ENCODE results near the gene ARHGAP36. TPM values are rescaled to one million over a fixed set of nuclear protein-coding genes. Genes with fewer than 3 reads are reported as not detected.

Gene ARHGAP36
- polyA plus RNA-seq, 3 donors = not detected

DNA sequence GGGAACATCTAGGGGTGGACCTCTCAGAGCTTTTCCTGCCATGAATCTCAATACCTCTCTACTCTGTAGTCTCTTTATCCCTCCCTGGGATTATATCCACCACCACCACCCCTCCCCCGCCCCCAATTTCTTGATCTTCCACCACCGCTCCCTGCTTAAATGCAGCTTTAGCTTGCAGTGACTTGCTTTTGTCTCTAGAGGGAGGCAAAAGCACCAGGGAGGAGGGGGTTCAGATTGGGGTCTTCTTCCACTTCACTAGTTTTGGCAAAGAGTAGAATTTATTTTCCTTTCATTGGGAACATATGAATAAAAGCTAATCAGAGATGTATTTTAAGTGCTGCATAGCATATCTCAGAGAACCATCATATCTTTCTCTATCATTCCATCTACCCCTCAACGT, 5.5 kb downstream of the ARHGAP36 start:
- no CpG with 5 or more reads among the region's 3 CpGs for WGBS (ENCODE audit: insufficient coverage)
- no peak overlapping the region for H2AFZ ChIP-seq (ENCODE audit: insufficient read depth, low read depth, low read length, poor library complexity, severe bottlenecking)

GRCh38 chrX:131066237-131066636, 8.1 kb downstream of the ARHGAP36 start:
- no peak overlapping the region for H3K4me3 Mint-ChIP-seq
- H3K27me3 ChIP-seq (ENCODE audit: control insufficient read depth in 2 of 2, insufficient read depth in 2 of 2, low read length in 2 of 2) = peaks cover 12 to 45% of the 10 kb centered on the region in 2 donors
- no peak overlapping the region for H3K4me3 ChIP-seq (replicated peaks in 1 of 3; ENCODE audit: low read depth in 2 of 3, low read length in 3 of 3)
- H3K27ac ChIP-seq (ENCODE audit: low read depth in 1 of 2, low read length in 2 of 2) = no peak overlapping the region
- H3K27me3 Mint-ChIP-seq (ENCODE audit: low read depth in 3 of 3) = peaks cover 16 to 17% (median 16%) of the 10 kb centered on the region in 3 donors
- H3K9me3 ChIP-seq (replicated peaks in 1 of 2; ENCODE audit: control insufficient read depth in 1 of 2, insufficient read depth in 1 of 2, low read length in 2 of 2) = no peaks in the 10 kb centered on the region
- no peaks in the 10 kb centered on the region for H3K36me3 ChIP-seq (replicated peaks in 1 of 2; ENCODE audit: control insufficient read depth in 1 of 2, insufficient read depth in 2 of 2, low read length in 2 of 2)
- TF ChIP-seq CTCF (IDR thresholded peaks at IDR 0.05) = no peak
- intact Hi-C loops (cut with micrococcal nuclease) = no loop called here
- no peak overlapping the region for H2AFZ ChIP-seq (ENCODE audit: insufficient read depth, low read depth, low read length, poor library complexity, severe bottlenecking)
- no peaks in the 10 kb centered on the region for H3K4me1 Mint-ChIP-seq
- no peaks in the 10 kb centered on the region for H4K20me1 ChIP-seq (ENCODE audit: insufficient read depth, low read length)
- H3K4me2 ChIP-seq (replicated peaks; ENCODE audit: extremely low read depth, low read length, poor library complexity, severe bottlenecking) = no peak overlapping the region
- 40% methylated on average over 1 of the region's 3 CpGs for WGBS (ENCODE audit: insufficient coverage)
- DNase-seq = no peak
- H3K36me3 Mint-ChIP-seq = no peaks in the 10 kb centered on the region
- H3K27ac Mint-ChIP-seq = no peak overlapping the region
- no peaks in the 10 kb centered on the region for H3K9me3 Mint-ChIP-seq
- no peaks in the 10 kb centered on the region for H3K79me2 ChIP-seq (ENCODE audit: insufficient read depth, low read length)
- no peaks in the 10 kb centered on the region for H3K4me1 ChIP-seq (ENCODE audit: control insufficient read depth in 1 of 2, insufficient read depth in 2 of 2, low read length in 2 of 2)
- no peak overlapping the region for H3K9ac ChIP-seq (ENCODE audit: insufficient read depth, low read length, poor library complexity, severe bottlenecking)

More for the DNA sequence above, 5.5 kb downstream of the ARHGAP36 start:
- H3K4me1 ChIP-seq (ENCODE audit: control insufficient read depth in 1 of 2, insufficient read depth in 2 of 2, low read length in 2 of 2) = no peaks in the 10 kb centered on the region
- Mint-ChIP-seq H3K36me3 (no peaks in the 10 kb centered on the region), H3K4me3 (no peak overlapping the region), H3K27me3 (ENCODE audit: low read depth in 3 of 3) (peaks cover 15 to 26% (median 21%) of the 10 kb centered on the region in 3 donors), H3K27ac (no peak overlapping the region), H3K4me1 (no peaks in the 10 kb centered on the region), H3K9me3 (peaks cover 0 to 4% (median 0%) of the 10 kb centered on the region in 7 donors)
- H3K79me2 ChIP-seq (ENCODE audit: insufficient read depth, low read length) = no peaks in the 10 kb centered on the region
- H3K4me2 ChIP-seq (replicated peaks; ENCODE audit: extremely low read depth, low read length, poor library complexity, severe bottlenecking) = no peak overlapping the region
- H4K20me1 ChIP-seq (ENCODE audit: insufficient read depth, low read length) = no peaks in the 10 kb centered on the region
- H3K36me3 ChIP-seq (replicated peaks in 1 of 2; ENCODE audit: control insufficient read depth in 1 of 2, insufficient read depth in 2 of 2, low read length in 2 of 2) = no peaks in the 10 kb centered on the region
- DNase-seq = no peak
- H3K27ac ChIP-seq (ENCODE audit: low read depth in 1 of 2, low read length in 2 of 2) = no peak overlapping the region
- intact Hi-C loops (cut with micrococcal nuclease) = no loop called here
- no peak overlapping the region for H3K9ac ChIP-seq (ENCODE audit: insufficient read depth, low read length, poor library complexity, severe bottlenecking)
- no peaks in the 10 kb centered on the region for H3K9me3 ChIP-seq (replicated peaks in 1 of 2; ENCODE audit: control insufficient read depth in 1 of 2, insufficient read depth in 1 of 2, low read length in 2 of 2)
- H3K4me3 ChIP-seq (replicated peaks in 1 of 3; ENCODE audit: low read depth in 2 of 3, low read length in 3 of 3) = no peak overlapping the region
- no peak for TF ChIP-seq CTCF (IDR thresholded peaks at IDR 0.05)
- H3K27me3 ChIP-seq (ENCODE audit: control insufficient read depth in 2 of 2, insufficient read depth in 2 of 2, low read length in 2 of 2) = peaks cover 16 to 39% of the 10 kb centered on the region in 2 donors

All from CD14-positive monocyte (primary cell).